ENCODE results near the gene ANGPTL7.

Gene ANGPTL7

DNA sequence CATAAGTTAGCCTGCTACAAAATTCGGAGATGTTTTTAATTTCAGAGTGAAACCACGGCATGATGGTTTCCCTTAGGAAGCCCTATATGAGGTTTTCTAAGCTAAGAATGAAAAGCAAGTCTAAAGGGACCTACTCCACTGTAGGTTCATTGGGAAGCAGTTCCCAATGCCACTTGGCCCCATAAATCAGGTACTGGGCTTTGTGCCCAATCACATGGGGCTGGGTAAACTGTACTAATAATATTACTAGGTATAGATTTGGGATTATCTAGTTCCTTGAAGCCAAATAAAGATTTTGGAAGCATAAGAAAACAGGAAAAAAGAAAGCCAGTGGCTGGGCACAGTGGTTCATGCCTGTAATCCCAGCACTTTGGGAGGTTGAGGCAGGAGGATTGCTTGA, 19.1 kb upstream of the ANGPTL7 start:
- DNase-seq = no peak

DNA sequence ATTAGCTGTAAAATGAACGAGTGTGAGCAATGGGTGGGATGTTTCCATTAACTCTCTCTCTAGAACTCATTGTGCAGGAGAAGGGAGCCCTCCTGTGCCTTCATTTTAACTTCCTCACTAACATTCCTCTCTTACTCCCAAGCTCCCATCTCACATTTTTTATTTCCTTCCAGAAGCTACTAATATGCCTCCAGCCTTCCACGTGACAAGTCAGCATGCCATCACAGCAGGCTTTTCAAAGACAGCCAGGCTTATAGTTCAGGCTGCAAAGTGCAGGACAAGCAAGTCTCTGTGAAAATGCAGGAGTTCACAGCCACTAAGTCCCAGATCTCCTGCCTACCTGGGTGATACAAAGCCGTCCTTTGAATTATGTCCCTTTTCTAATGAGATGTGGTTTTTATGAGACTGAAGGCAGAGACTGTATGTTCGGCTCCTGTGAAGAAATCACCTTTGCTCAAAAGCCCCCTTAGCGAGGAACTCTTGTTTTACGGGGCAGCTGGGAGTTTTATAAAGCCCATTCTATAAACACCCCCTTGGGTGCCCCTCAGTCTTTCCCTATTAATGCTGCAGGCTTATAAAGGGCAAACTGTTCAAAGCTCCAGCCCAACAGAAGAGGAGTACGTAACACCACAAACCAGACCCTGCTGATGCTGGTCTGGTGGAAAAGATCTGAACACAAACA, 14.8 kb upstream of the ANGPTL7 start:
- DNase-seq = peak; percentile 62

DNA sequence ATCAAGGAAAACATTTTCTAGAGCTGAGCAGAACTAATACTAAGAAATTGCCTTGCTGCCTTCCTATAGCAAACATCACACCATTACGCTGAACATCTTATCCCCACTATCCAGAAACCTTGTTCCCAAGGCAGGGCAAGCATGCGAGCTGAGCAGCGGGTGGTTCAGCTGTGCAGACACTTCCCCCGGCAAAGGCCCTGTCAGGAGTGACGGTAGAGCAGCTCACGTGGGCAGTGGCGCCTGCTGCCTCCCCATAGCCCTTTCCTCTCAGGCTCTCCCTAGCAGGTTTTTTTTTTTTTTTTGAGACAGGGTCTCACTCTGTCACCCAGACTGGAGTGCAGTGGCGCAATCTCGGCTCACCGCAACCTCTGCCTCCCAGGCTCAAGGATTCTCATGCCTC, 13.7 kb upstream of the ANGPTL7 start:
- no peak for DNase-seq

DNA sequence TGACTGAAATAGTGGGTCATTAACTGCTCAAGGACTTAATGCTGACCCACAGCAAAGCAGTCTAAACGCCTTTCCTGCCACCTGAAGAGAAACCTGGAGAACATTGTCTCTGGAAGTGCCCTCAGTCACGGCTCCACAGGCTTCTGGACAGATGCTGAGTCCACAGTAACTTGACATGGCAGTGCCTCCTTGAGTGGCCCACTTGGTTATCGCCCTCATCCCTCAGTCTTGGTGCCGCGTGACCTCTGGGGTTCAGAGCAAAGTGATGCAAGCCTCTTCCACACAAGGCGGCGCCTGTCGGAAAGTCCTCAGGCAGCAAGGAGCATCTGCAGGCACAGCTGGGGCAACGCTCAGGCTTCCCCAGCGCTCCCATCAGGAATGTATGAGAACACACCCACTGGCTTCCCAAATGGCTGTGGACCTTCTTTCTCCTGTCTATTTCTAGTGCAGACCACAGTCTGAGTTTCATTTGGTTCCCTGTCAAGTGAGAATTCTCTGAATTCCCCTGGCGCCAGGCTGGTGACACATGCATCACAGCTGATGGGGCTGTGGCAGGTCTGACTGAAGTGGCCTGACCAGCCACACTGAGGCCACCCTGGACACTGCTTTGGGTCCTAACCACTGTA, 13.0 kb upstream of the ANGPTL7 start:
- DNase-seq = peak; percentile 87

DNA sequence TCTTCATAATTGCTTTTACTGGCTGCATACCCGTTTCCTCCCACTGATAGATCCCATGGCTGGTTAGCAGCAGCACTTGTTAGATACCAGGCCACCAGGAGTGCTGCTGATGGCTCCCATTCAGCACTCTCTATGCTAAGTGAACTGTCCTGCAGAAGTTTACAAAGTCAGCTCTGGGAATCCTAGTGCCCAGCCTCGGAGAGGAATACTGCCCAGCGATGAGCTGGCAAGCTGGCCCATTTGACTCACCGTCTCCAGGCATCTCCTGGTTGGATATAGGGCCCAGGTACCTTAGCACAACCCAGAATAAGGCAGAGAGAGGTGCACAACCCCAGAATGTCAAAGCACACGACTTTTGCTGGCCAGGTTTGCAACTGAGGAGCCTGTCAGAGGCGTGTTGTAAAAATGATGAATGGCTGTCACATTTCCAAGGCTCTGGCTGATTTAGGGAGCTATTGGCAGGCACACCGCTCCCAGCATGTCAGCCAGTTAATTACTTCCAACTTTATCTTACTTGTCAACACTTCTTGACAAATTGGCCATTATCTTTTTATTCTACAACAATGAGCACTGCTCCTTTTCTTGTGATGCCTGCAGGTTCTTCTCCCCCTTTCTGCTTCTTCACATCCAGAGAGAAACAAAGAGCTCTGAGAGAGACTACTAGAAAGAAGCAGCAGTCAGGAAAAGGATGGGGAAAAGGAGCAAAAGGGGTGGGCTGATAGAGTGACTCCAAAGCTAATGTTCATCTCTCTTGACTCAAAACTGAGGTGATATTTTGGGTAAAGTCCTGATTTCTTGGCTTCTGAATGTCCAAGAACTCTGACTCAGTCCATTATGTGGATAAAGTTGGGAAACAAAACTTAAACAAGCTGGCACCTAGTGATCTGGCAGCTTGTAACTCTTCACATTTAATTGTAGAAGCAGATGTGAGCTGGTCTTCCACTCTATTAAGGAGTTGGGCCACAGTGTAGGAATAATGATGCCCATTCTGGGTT, 10.8 kb upstream of the ANGPTL7 start:
- DNase-seq = no peak

DNA sequence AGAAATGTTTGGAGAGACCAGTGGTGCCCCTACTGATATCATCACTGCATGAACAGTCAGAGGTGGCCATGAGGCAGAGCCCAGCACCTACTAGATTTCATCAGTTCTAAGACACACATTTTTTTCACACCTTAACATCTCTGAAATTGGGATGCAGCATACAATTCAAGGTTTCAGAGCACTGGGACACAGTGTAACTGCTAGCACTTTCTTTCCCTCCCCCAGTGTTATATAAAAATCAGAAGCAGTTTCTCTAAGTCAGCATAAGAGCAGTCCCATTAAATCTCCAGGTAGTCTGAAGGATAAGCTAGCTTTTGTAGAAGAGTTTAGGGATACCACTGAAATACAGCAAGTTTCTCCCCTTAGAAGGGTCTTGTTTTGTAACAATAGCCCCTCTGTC, 10.0 kb upstream of the ANGPTL7 start:
- no peak for DNase-seq

DNA sequence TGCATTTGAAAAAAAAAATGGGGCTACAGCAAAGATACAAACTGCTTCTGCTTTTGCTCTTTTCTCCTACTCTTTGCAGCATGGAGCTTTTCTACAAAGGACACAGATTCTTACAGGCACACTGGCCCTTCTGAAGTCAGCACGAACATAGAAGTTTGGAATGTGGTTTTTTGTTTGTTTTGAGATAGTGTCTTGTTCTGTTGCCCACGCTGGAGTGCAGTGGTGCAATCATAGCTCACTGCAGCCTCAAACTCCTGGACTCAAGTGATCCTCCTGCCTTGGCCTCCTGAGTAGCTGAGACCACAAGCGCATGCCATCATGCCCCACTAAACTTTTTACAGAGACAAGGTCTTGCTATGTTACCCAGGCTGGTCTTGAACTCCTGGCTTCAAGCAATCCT, 9.4 kb upstream of the ANGPTL7 start:
- DNase-seq = peak; percentile 59

DNA sequence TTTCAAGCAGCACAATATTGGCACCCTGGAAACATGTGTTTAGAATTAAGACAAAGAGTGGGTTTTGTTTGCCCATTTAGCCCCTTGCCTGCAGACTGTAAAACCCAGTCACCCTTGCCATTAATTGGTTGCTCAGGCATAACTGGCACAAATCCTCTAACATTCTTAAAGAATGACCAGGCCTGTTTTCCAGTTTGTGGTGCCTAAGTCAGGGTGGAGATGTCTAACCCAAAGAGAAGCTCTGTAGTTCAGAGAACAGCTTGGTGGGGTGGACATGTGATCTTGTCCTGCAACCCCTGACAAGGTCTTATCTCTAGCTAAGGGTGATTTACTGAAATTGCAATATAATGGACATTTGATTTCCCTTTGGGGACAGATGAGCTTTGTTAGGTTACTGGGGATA, 8.8 kb upstream of the ANGPTL7 start:
- DNase-seq = peak; percentile 74

DNA sequence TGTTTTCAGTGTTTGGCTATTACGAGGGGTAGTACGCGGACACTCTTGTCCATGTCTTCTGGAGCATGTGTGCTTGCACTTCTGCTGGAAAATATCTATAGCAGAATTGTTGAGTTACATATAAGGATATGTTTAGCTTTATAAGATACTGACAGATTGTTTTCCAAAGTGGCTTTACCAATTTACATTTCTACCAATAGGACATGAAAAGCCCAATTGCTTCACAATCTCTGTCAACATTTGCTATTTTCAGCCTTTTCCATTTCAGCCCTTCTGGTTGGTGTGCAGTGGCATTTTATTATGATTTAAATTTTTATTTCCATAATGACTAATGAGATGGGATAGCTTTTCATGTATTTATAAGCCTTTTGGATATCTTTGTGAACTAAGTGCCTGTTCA, 6.3 kb upstream of the ANGPTL7 start:
- DNase-seq = no peak

DNA sequence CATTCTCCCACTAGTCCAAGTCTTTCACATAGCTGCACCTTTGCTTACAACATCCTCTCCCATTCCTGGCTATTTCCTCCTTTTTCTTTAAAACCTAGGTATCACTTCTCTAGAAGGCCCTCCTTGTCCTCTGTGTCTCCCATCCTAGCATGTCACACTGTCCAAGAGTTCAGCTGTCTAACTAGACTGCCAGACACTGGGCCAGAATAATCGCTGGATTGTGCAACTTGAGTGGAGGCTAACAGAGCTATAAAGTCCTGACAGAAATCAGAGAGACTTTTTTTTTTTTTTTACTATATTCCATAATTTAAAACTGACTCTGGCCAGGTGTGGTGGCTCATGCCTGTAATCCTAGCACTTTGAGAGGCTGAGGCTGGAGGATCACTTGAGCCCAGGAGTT, 4.2 kb upstream of the ANGPTL7 start:
- no peak for DNase-seq

DNA sequence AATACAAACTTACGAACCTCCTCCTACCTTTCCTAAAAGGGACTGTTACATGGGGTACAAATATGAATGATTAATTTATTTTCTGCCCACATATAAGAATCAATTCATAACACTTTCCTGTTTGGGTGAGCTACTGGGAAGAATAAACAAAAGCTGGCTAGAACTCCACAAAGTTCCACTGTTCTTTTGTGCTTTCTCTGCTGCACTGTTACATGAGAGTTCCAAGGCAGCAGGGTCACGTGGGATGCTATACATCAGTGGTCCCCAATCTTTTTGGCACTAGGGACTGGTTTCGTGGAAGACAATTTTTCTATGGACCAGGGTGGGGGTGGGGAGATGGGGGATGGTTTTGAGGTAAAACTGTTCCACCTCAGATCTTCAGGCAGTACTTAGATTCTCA, 2.2 kb upstream of the ANGPTL7 start:
- DNase-seq = no peak

DNA sequence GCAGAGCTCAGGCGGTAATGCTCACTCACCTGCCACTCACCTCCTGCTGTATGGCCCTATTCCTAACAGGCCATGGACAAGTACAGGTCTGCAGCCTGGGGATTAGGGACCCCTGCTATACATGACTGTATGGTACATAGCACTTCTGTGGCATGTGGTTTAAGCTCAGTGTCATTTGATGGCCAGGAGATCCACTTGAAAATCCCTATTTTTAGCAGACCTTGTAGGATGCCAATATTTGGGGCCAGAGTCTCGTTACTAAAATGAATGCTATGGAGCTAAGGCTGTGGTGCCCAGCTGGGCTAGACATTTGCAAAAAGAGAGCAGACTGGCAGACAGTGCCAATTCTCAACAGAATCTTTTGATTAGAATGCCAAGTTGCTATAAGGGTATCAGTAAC, 1.7 kb upstream of the ANGPTL7 start:
- no peak for DNase-seq

DNA sequence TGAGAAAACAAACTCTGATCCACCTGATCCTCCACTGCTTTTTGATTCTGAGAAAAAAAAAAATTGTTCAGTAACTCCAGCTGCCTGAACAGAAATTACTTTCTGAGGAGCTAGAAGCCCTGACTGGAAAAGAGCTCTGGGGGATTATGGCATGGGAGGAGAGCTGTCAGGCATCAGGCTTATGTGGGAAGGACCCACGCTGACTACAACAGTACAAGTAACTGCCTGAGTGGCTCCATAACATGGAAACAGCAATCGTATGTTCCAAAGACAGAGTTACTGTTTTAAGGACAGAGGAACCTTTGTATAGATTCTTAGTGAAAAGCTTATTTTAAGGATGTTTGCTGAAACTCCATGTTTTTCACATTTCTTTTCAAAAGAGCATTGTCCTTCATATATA, 1.2 kb upstream of the ANGPTL7 start:
- DNase-seq = no peak

DNA sequence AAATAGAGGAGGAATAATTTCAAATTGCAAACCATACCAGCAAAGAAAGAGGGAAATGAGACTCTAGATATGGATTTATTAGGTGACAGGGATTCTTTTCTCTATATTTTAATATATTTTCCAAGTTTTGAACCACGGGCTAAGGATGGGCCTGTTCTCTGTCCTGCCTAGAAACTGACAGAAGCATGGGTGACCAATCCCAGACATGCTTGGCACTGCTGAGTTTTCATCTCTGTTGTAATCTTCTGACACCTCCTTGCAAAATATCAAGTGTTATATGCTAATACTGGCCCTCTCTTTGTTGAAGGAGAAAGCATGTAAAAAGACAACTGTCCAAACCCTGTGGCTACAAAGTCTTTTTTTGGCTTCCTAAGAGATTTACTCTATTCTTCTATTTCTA, 774 bp upstream of the ANGPTL7 start:
- DNase-seq = no peak

DNA sequence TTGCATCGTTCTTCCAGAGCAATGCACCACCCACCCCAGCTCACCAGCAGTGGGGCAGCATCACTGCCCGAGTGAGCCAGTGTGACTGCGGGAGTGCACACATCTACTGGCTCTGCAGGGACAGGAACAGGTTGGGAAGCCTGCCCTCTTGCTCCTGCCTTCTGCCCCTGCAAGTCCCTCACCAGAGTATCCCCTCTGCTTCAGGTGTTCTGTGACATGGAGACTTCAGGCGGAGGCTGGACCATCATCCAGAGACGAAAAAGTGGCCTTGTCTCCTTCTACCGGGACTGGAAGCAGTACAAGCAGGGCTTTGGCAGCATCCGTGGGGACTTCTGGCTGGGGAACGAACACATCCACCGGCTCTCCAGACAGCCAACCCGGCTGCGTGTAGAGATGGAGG, 4.2 kb downstream of the ANGPTL7 start:
- DNase-seq = no peak

DNA sequence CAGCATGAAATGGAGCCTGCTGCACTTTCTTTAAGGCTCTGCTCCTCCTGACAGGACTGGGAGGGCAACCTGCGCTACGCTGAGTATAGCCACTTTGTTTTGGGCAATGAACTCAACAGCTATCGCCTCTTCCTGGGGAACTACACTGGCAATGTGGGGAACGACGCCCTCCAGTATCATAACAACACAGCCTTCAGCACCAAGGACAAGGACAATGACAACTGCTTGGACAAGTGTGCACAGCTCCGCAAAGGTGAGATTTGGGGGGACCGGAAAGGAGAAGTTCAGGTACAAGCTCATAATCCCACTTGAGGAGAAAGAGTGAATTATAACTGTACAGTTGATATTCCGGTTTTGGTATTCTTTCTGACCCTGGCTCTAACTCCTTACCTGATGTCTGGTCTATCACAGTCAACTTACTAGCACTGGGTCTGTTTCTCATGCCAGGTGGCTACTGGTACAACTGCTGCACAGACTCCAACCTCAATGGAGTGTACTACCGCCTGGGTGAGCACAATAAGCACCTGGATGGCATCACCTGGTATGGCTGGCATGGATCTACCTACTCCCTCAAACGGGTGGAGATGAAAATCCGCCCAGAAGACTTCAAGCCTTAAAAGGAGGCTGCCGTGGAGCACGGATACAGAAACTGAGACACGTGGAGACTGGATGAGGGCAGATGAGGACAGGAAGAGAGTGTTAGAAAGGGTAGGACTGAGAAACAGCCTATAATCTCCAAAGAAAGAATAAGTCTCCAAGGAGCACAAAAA, 5.4 kb downstream of the ANGPTL7 start:
- DNase-seq = no peak

DNA sequence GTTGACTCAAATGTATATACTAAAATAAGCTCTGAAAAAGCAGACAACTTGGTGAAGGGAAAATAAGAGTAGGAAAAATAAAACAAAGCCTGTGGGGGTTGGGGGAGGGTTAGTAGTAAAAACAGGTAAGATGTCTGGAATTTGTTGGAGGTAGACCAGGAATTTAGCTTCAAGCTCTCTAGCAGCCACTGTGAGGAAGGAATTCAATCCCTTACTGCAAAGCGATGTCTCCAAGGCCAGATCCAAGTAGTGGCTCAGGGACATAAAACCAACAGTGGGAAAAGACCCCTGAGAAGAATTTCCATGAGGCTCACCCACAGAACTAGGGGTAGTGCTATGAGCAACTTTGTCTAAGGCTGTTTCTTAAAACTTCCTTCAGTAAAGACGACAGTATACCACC, 7.8 kb downstream of the ANGPTL7 start:
- DNase-seq = no peak

DNA sequence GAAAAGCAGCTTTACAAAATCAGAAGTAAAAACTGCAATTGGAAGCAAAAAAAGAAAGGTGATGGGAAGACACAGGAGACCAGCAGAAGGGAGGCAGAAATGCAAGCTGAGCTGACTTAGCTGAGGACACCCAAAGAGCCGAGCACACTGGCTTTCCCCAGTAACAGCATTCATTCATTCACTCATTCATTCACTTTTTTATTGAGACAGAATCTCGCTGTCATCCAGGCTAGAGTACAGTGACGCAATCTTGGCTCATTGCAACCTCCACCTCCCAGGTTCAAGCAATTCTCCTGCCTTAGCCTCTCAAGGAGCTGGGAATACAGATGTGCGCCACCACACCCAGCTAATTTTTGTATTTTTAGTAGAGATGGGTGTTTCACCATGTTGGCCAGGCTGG, 8.2 kb downstream of the ANGPTL7 start:
- no peak for DNase-seq

DNA sequence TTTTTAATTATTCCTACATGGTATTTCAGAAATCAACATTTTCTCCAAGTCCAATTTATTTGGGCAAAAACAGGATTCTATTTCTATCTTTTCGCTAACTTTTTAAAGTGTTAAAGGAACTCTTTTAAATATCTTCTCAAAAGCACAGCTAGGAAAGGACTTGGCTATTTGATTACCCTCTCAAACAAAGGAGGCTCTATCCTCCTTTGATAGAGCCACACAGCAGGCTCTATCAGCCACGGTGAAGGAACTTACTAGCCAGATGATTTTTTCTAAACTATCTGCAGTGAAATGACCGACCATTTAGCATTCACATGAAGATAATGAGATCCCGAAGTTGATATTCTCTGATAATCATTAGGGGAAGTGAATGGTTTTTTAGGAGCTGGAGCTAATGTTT, 9.1 kb downstream of the ANGPTL7 start:
- no peak for DNase-seq

DNA sequence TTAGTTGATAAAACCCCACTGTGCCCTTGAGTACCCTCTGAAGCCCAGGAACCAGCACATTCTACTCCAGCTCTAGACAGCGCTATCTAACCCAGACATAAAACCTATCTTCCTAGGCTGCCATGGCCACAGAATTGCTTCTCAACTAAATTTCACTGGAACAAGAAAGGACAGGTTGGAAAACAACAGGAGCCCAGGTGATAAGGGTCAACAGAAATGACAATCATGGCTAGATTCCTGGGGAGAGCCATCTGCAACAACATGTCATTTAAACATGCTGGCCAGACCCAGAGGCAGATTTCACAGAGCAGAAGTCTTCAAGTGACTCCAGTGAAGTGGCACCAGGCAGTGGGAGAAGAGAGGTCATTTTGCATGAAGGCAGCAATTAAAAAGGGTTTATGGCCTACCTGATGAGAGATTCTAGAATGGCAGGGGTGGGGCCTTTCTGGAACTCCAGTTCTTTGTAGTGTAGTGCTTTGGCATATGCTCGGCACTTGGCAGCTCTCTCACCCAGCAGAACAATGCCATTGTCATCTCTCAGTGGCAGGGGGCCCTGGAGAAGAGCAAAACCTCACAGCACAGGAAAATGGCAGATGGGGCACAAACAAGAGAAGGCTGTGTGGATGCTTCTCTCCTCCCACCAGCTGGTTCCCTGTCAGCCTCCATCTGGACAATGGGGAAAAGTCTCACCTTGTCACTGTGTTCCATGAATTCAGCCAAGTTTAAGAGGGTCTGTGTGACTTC, 9.9 kb downstream of the ANGPTL7 start:
- DNase-seq = no peak

DNA sequence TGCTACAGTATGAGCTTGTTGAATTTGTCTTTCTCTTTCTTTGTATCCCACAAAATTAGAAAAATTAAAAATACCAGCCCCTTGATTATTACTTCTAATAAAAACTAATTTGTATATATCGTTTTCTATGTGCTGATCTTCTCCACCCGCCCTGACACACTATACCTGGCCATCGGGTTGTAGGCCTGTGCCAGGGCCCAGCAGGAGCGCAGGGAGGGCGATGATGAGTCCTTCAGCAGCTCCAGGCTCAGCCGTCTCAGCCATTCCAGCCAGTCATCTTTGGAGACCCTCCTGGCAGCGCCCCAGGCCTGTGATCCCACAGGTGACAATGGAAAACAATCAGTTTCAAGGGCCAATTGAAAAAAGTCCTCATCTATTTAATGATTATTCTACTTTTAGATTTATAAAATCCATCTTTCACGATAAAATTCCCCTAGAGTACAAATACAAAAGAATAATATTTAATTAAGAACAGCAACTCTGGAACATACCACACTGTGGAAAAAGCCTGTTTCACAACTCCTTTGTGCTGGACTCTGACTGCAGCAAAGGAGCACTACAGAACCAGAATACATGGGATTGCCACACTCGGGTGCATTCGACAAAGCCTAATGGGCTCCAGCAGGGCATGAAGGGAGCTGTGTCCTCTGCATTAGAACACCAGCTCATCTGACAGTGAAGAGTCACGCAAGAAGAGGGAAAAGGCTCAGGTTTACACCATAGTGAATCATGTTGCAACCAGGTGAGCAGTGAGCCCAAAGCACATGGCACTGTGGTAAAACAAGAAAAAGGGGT, 15.4 kb downstream of the ANGPTL7 start:
- DNase-seq = no peak
